A673 (cell line): Measurements from ENCODE around the gene ADAM23. TPM values are rescaled to one million over a fixed set of nuclear protein-coding genes. Genes with fewer than 3 reads are reported as not detected.

ENCODE experiments used
- BruUV-seq: library from RNA; stranded (reverse); fragments of 400-500 nt; replicated peaks from 2 replicates; lab custom pipeline; 2021; lab: Mats Ljungman, UMichigan
- CTCF ChIA-PET: fragments of 300-600 bp; sonication (Branson Sonifier 250); formaldehyde crosslinking; loops from one replicate; lab custom pipeline; 2022; ENCODE audit warnings: antibody characterized with exemption; lab: Charles Lee
- POLR2A ChIA-PET: fragments of 300-600 bp; sonication (Branson Sonifier 250); formaldehyde crosslinking; loops from one replicate; lab custom pipeline; 2022; ENCODE audit warnings: antibody characterized with exemption; ENCODE audit not compliant: low non-redundant PET; lab: Charles Lee
- DNase-seq: peaks from one replicate; pipeline ENCODE4 v3.0.0-alpha.2; 2015; ENCODE audit warnings: low spot score
- H3K27ac ChIP-seq: fragments of 200-600 bp; sonication (generic); 2 replicates; pipeline ENCODE4 v1.5.1; 2016; ENCODE audit warnings: mixed run types, low read depth, mild to moderate bottlenecking, mixed read lengths, antibody characterized with exemption, low read length; ENCODE audit not compliant: poor library complexity, severe bottlenecking
- H3K27me3 ChIP-seq: fragments of 200-600 bp; sonication (generic); replicated peaks from 2 replicates; pipeline ENCODE4 v1.6.1; 2017; ENCODE audit warnings: mixed run types, low read depth, mild to moderate bottlenecking, mixed read lengths, antibody characterized with exemption, low read length; ENCODE audit not compliant: insufficient read depth, poor library complexity
- H3K36me3 ChIP-seq: fragments of 200-600 bp; sonication (generic); 2 replicates; pipeline ENCODE4 v1.6.1; 2016; ENCODE audit warnings: mixed run types, mild to moderate bottlenecking, mixed read lengths, antibody characterized with exemption, low read length; ENCODE audit not compliant: insufficient read depth, poor library complexity, severe bottlenecking
- H3K4me1 ChIP-seq: fragments of 200-600 bp; sonication (generic); 2 replicates; pipeline ENCODE4 v1.6.1; 2017; ENCODE audit warnings: mixed run types, mild to moderate bottlenecking, mixed read lengths, antibody characterized with exemption, low read length; ENCODE audit not compliant: insufficient read depth, poor library complexity, severe bottlenecking
- H3K4me3 ChIP-seq: fragments of 200-600 bp; sonication (generic); 2 replicates; pipeline ENCODE4 v1.5.1; 2016; ENCODE audit warnings: low read depth, mixed run types, mild to moderate bottlenecking, mixed read lengths, low read length; ENCODE audit not compliant: poor library complexity, severe bottlenecking
- H3K9me3 ChIP-seq: fragments of 200-600 bp; sonication (generic); 2 replicates; pipeline ENCODE4 v1.6.1; 2016; ENCODE audit warnings: mixed run types, low read depth, mild to moderate bottlenecking, mixed read lengths, antibody characterized with exemption, low read length; ENCODE audit not compliant: poor library complexity, severe bottlenecking
- CTCF ChIP-seq: fragments of 300-800, 200-600 bp; sonication (generic); conservative IDR thresholded peaks from 2 replicates; pipeline ENCODE4 v1.5.1; 2017; ENCODE audit warnings: low read depth, mild to moderate bottlenecking, antibody characterized with exemption, low read length, moderate library complexity, mixed read lengths
- EZH2 ChIP-seq: fragments of 200-600 bp; sonication (generic); IDR thresholded peaks from 2 replicates; pipeline ENCODE4 v1.6.1; 2017; ENCODE audit warnings: borderline replicate concordance, low read depth, mild to moderate bottlenecking, mixed read lengths, antibody characterized with exemption, low read length; ENCODE audit not compliant: poor library complexity, severe bottlenecking
- intact Hi-C: fragments of 100-400 bp; cut with micrococcal nuclease; formaldehyde crosslinking; loops from one replicate; pipeline ENCODE4 v1.10.0; 2022; ENCODE audit not compliant: unreplicated experiment
- total RNA-seq: library from RNA; stranded (reverse); gene quantifications from 2 replicates; pipeline ENCODE4 v1.2.3, GENCODE V29; 2021

The ADAM23 gene
- total RNA-seq, 1 experiment from 2014 or later: 0.21 TPM

GRCh38 chr2:206478340-206478739, 35.0 kb downstream of the ADAM23 start:
- Histone ChIP-seq H3K27me3 (peaks cover 21% of the 10 kb centered on the region), H3K4me3 (no peak overlapping the region), H3K27ac (no peak overlapping the region), H3K9me3 (no peaks in the 10 kb centered on the region), H3K36me3 (no peaks in the 10 kb centered on the region), H3K4me1 (no peaks in the 10 kb centered on the region)
- intact Hi-C loops: no loop called here
- POLR2A ChIA-PET: no interaction called here
- CTCF ChIA-PET: no interaction called here
- TF ChIP-seq CTCF (no peak), EZH2 (no peak)
- no TSS peak for BruUV-seq
- DNase-seq: no peak

- no peak for TF ChIP-seq EZH2
- TF ChIP-seq CTCF: no peak
- Histone ChIP-seq H3K9me3 (no peaks in the 10 kb centered on the region), H3K4me1 (no peaks in the 10 kb centered on the region), H3K36me3 (no peaks in the 10 kb centered on the region), H3K27me3 (peaks cover 14% of the 10 kb centered on the region), H3K27ac (no peak overlapping the region), H3K4me3 (no peak overlapping the region)
- CTCF ChIA-PET: no interaction called here
- POLR2A ChIA-PET: no interaction called here
- no peak for DNase-seq
- BruUV-seq: no TSS peak
- intact Hi-C loops: no loop called here
Observed at GRCh38 chr2:206480161-206480560, 36.8 kb downstream of the ADAM23 start.

- ChIA-PET POLR2A (no interaction called here), CTCF (no interaction called here)
- no peak for DNase-seq
- Histone ChIP-seq H3K36me3 (no peaks in the 10 kb centered on the region), H3K4me3 (no peak overlapping the region), H3K9me3 (no peaks in the 10 kb centered on the region), H3K4me1 (no peaks in the 10 kb centered on the region), H3K27me3 (peaks cover 13% of the 10 kb centered on the region), H3K27ac (no peak overlapping the region)
- intact Hi-C loops: no loop called here
- TF ChIP-seq CTCF (no peak), EZH2 (no peak)
- BruUV-seq: no TSS peak
Observed at GRCh38 chr2:206480620-206481019, 37.3 kb downstream of the ADAM23 start.
